Smooth muscle cell (in vitro differentiated cells): ENCODE results near the gene MIB1. TPM values are rescaled to one million over a fixed set of nuclear protein-coding genes. Genes with fewer than 3 reads are reported as not detected.

Source experiments
- DNase-seq: peaks from one replicate; lab custom pipeline; 2025; ENCODE audit not compliant: unreplicated experiment; lab: John Stamatoyannopoulos, UW
- H2AFZ ChIP-seq: fragments of 200-600 bp; sonication (generic); 2 replicates; pipeline ENCODE4 v1.6.0; 2016; ENCODE audit warnings: antibody characterized with exemption, low read depth, mild to moderate bottlenecking
- H3F3A ChIP-seq: fragments of 200-600 bp; sonication (generic); 2 replicates; pipeline ENCODE4 v1.6.0; 2017; ENCODE audit warnings: antibody characterized with exemption, low read depth
- H3K27ac ChIP-seq: fragments of 200-600 bp; sonication (generic); 2 replicates; pipeline ENCODE4 v1.5.1; 2016; ENCODE audit warnings: low read depth, mild to moderate bottlenecking
- H3K27me3 ChIP-seq: fragments of 200-600 bp; sonication (generic); 2 replicates; pipeline ENCODE4 v1.6.1; 2016; ENCODE audit warnings: low read depth, mild to moderate bottlenecking
- H3K36me3 ChIP-seq: fragments of 200-600 bp; sonication (generic); 2 replicates; pipeline ENCODE4 v1.5.1; 2016; ENCODE audit warnings: low read depth
- H3K4me1 ChIP-seq: fragments of 200-600 bp; sonication (generic); 2 replicates; pipeline ENCODE4 v1.5.1; 2016; ENCODE audit warnings: low read depth
- H3K4me2 ChIP-seq: fragments of 200-600 bp; sonication (generic); 2 replicates; pipeline ENCODE4 v1.6.0; 2016; ENCODE audit warnings: mild to moderate bottlenecking
- H3K4me3 ChIP-seq: fragments of 200-600 bp; sonication (generic); 2 replicates; pipeline ENCODE4 v1.5.1; 2016; ENCODE audit warnings: mild to moderate bottlenecking
- H3K79me2 ChIP-seq: fragments of 200-600 bp; sonication (generic); 2 replicates; pipeline ENCODE4 v1.6.0; 2016; ENCODE audit warnings: low read depth, mild to moderate bottlenecking
- H3K9ac ChIP-seq: fragments of 200-600 bp; sonication (generic); 2 replicates; pipeline ENCODE4 v1.6.0; 2016; ENCODE audit warnings: low read depth
- H3K9me3 ChIP-seq: fragments of 200-600 bp; sonication (generic); replicated peaks from 2 replicates; pipeline ENCODE4 v1.5.1; 2016; ENCODE audit warnings: low read depth
- H4K20me1 ChIP-seq: fragments of 200-600 bp; sonication (generic); 2 replicates; pipeline ENCODE4 v1.6.0; 2016; ENCODE audit warnings: low read depth
- CTCF ChIP-seq: fragments of 200-600 bp; sonication (generic); IDR thresholded peaks from 2 replicates; pipeline ENCODE4 v1.5.1; 2017; ENCODE audit warnings: borderline replicate concordance, mild to moderate bottlenecking, antibody characterized with exemption; ENCODE audit not compliant: insufficient read depth, poor library complexity, severe bottlenecking
- WGBS: methylation state at CpG from one replicate; pipeline ENCODE4 v1.1.7; 2016; ENCODE audit warnings: low lambda C conversion rate; 5-methylcytosine and 5-hydroxymethylcytosine counted together
- polyA plus RNA-seq: library from polyadenylated mRNA; unstranded; fragments of >200 nt; fragmentation: Nextera tagmentation; extraction: Ambion mirVana; gene quantifications from 2 replicates; pipeline ENCODE4 v1.2.1, GENCODE V29; 2016
- total RNA-seq: library from RNA; depleted of rRNA; stranded (reverse); fragments of >200 nt; gene quantifications from 2 replicates; pipeline ENCODE4 v1.2.3, GENCODE V29; 2014

MIB1 gene
- total and polyA plus RNA-seq, 2 experiments from 2014 or later: 9.2 to 69.1 TPM

- WGBS: 91% methylated on average over 1 of the region's 1 CpG
- no peak for TF ChIP-seq CTCF
- Histone ChIP-seq H3K9ac (no peak overlapping the region), H3K4me3 (no peak overlapping the region), H3K36me3 (peaks cover 5% of the 10 kb centered on the region), H2AFZ (no peak overlapping the region), H3F3A (no peaks in the 10 kb centered on the region), H4K20me1 (no peaks in the 10 kb centered on the region), H3K27ac (no peak overlapping the region), H3K9me3 (no peaks in the 10 kb centered on the region), H3K4me1 (peaks cover 2% of the 10 kb centered on the region), H3K4me2 (no peak overlapping the region), H3K27me3 (no peaks in the 10 kb centered on the region), H3K79me2 (no peaks in the 10 kb centered on the region)
- no peak for DNase-seq
These were observed 80.2 kb downstream of the MIB1 start for GRCh38 chr18:21820811-21821143.

- peaks cover 9% of the 10 kb centered on the region for H3K79me2 ChIP-seq
- H3K4me3 ChIP-seq: no peak overlapping the region
- H4K20me1 ChIP-seq: no peaks in the 10 kb centered on the region
- no peak overlapping the region for H3K27ac ChIP-seq
- H3F3A ChIP-seq: no peaks in the 10 kb centered on the region
- peaks cover 5% of the 10 kb centered on the region for H3K4me1 ChIP-seq
- H2AFZ ChIP-seq: no peak overlapping the region
- H3K36me3 ChIP-seq: peaks cover 2% of the 10 kb centered on the region
- no peak for TF ChIP-seq CTCF
- no peak overlapping the region for H3K4me2 ChIP-seq
- H3K27me3 ChIP-seq: no peaks in the 10 kb centered on the region
- DNase-seq: no peak
- H3K9me3 ChIP-seq: no peaks in the 10 kb centered on the region
- H3K9ac ChIP-seq: no peak overlapping the region
- 95% methylated on average over 3 of the region's 3 CpGs for WGBS
These were observed 83.3 kb downstream of the MIB1 start for GRCh38 chr18:21823848-21824247.

- Histone ChIP-seq H3K4me3 (no peak overlapping the region), H3K27me3 (no peaks in the 10 kb centered on the region), H3K9ac (no peak overlapping the region), H3K4me1 (peaks cover 5% of the 10 kb centered on the region), H4K20me1 (no peaks in the 10 kb centered on the region), H2AFZ (no peak overlapping the region), H3K36me3 (peaks cover 2% of the 10 kb centered on the region), H3K9me3 (no peaks in the 10 kb centered on the region), H3F3A (no peaks in the 10 kb centered on the region), H3K27ac (no peak overlapping the region), H3K79me2 (peaks cover 9% of the 10 kb centered on the region), H3K4me2 (no peak overlapping the region)
- no peak for TF ChIP-seq CTCF
- 64% methylated on average over 3 of the region's 3 CpGs for WGBS
- DNase-seq: no peak
These were observed 85.6 kb downstream of the MIB1 start for GRCh38 chr18:21826196-21826595.

GRCh38 chr18:21826641-21827302 lies 86.2 kb downstream of the MIB1 start:
- WGBS: 93% methylated on average over 4 of the region's 4 CpGs

More at GRCh38 chr18:21826641-21827302, 86.2 kb downstream of the MIB1 start:
- Histone ChIP-seq H3K4me1 (peaks cover 5% of the 10 kb centered on the region), H2AFZ (no peak overlapping the region), H3K36me3 (peaks cover 2% of the 10 kb centered on the region), H3K9ac (no peak overlapping the region), H3K4me2 (no peak overlapping the region), H3F3A (no peaks in the 10 kb centered on the region), H3K27ac (no peak overlapping the region), H3K27me3 (no peaks in the 10 kb centered on the region), H3K79me2 (peaks cover 9% of the 10 kb centered on the region), H4K20me1 (no peaks in the 10 kb centered on the region), H3K4me3 (no peak overlapping the region), H3K9me3 (no peaks in the 10 kb centered on the region)
- DNase-seq: no peak
- TF ChIP-seq CTCF: no peak
